ENCODE data around the gene INPP4B. TPM values are rescaled to one million over a fixed set of nuclear protein-coding genes. Genes with fewer than 3 reads are reported as not detected.
"Not testable (repeated sequence)": the region's sequence is repeated elsewhere in the genome, so short reads cannot be mapped to it uniquely, and the experiment has no call there.

The INPP4B gene
- polyA plus RNA-seq, 5 donors: 5.5 to 15.7 (median 11.7) TPM

- DNase-seq: no peak
Observed at GRCh38 chr4:142547974-142548373, 298.1 kb downstream of the INPP4B start.

DNA sequence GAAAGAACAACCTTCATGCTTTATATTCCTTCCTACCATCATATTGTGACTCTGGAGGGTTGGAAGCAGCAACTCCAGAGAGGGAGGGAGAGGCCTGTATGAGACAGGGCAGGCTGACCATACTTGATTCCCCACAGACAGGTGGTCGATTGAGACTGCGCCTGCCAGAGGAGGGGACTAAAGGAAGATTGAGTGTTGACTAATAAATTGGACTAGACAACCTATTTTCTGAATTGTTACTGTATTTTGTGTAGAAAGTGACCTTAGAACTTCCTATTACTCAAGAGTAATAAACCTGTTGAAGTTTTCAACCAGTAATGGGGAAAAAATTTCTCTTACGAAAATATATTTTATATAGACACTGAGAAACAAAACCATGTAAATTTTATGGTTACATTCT lies 301.5 kb downstream of the INPP4B start:
- DNase-seq: no peak

DNA sequence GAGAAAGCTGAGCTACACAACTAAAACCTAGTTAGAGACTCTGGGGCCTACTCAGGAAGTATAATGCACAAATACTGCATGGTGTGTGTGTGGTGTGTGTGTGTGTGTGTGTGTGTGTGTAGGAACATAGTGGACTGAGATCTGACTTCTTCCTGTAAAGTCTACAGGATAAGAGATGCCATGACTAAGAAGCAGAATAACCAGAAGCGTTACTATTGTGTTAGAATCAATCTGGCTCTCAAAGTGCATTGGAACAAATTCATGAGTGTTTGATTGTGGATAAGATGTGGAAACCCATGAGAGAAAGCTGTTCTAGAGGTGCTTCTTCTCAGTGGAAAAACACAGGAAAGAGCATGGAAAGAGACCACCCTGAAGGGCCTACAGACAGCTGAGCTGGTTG lies 302.1 kb downstream of the INPP4B start:
- DNase-seq: no peak

- DNase-seq: no peak
Observed at GRCh38 chr4:142540483-142540804, 305.7 kb downstream of the INPP4B start.

GRCh38 chr4:142539796-142540482 lies 306.2 kb downstream of the INPP4B start:
- no peak for DNase-seq

GRCh38 chr4:142535009-142535408 lies 311.1 kb downstream of the INPP4B start:
- DNase-seq: no peak

GRCh38 chr4:142532054-142532453 lies 314.0 kb downstream of the INPP4B start:
- DNase-seq: no peak

- DNase-seq: no peak
Observed at GRCh38 chr4:142530728-142531127, 315.4 kb downstream of the INPP4B start.

- DNase-seq: no peak
Observed at GRCh38 chr4:142528433-142528832, 317.7 kb downstream of the INPP4B start.

DNA sequence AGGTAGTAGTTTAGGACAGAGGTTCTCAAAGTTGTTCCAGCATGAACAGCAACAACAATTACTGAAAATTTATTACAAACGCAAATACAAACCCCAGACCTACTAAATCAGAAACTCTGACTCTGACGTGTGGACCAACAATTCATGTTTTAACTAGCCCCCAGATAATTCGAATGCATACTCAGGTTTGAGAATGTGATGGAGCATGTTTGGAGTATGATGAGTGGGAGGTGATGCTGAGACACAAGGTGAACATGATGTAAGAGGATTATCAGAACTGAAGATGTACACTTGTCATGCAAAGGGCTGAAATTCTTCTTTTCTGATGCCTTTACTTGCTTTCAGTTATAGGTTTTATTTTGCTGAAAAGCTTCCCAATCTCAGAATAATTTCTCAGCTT lies 323.0 kb downstream of the INPP4B start:
- DNase-seq: no peak

DNA sequence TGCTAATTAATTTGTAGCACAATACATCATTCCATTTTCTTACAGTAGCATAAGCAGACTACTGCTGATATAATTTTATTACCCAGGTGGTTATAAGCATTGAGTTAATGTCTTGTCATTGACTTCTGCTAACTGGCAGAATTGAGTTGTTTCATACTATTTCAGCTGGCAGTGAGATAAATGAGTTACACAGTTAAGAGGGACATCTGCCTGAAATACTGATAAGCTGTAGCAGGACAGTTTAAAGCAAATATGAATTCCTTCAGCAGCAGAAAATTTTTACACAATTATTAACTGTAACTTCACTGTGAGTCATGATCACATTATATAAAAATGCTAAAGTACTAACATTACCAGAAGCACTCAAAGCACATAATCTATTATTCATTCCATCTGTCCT lies 326.8 kb downstream of the INPP4B start:
- DNase-seq: no peak

DNA sequence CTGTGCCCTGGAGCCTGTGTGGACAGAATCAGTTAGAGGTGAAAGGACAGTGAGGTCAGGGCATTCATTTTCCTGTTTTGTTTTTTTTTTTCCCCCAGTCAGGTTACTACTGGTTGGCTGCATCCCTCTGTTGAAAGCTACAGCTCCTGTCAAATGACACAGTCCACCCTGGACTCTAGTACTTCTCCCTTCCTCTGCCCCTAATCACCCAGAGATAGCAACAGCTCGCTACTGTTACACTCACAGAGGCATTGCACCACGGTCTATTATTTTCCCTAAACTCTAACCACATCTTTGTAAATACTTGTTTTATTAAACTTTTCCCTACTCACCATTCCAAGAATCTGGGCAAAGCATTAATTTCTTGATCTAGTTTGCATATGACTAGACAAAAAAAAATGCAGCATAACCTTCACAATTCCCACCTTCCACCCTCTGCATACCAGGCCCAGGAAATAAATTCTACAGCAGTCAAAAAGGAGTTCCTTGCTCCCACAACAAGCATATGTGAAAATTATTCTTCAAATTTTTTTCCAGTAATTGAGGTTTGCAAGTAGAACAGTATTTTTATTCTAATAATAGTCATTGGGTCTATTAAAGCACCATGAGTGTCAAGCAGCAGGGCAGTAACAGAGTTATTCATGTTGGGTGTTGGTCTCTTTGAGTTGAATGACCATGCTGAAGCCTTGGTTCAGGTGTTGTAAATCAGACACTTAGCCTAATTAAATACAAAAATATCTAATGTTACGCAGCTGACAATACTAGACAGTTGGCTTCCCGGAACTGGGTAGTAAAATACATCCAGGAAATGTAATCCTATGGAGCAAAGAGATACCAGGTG lies 329.2 kb downstream of the INPP4B start:
- no peak for DNase-seq

DNA sequence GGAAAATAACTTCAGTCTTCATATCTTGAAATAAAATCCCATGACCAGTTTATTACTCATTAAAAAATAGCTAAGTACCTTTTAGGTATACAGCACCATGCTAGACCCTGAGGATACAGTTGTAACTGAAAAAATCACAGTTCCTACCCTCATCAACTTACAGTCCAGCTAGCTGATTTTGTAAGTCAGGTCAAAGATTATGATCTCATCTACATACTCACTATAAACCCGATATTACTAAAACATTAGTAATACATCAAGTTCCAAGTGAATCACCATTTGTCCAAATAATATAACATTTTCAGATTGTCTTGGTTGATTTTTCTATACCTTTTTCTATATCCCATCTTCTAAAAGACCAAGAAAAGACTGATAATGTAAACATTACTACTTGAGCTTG lies 333.9 kb downstream of the INPP4B start:
- DNase-seq: no peak

DNA sequence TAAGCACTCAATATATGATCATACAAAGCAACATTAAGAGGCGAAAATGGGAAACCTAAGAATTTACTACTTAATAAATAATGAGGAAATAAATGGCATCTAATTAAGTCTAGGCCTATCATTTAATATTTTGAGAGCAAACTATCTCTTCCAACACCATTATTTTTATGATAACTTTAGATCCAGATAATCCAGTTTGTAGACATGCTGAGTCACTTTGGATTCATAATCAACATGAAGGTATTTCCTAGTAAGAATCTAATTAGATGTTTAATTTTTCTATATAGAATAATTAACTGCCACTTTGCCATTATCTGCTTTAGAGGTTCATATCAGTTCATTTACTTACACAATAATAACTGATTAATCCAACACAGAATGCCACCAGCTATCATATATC lies 336.2 kb downstream of the INPP4B start:
- DNase-seq: no peak

- DNase-seq: not testable (repeated sequence)
Observed at GRCh38 chr4:142509381-142509780, 336.7 kb downstream of the INPP4B start.

DNA sequence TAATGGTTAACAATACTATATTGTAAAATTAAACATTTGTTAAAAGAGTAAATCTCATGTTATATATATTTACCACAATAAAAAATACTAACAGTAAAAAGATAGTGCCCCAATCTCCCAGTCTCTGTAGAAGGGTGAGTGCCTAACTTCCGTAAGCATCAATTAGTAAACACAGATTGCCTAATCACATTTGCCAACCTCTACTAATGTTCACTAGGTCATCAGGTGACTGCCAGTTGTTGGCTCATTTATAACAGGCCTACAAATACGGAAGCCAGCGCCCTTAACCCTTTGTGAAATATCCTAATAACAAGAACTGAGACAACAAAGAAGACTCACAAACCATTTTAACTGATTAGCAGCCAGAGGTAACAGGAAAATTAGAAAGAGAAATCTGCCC lies 345.1 kb downstream of the INPP4B start:
- no peak for DNase-seq

GRCh38 chr4:142497606-142498005 lies 348.5 kb downstream of the INPP4B start:
- no peak for DNase-seq

GRCh38 chr4:142493255-142494110 lies 352.6 kb downstream of the INPP4B start:
- DNase-seq: no peak

DNA sequence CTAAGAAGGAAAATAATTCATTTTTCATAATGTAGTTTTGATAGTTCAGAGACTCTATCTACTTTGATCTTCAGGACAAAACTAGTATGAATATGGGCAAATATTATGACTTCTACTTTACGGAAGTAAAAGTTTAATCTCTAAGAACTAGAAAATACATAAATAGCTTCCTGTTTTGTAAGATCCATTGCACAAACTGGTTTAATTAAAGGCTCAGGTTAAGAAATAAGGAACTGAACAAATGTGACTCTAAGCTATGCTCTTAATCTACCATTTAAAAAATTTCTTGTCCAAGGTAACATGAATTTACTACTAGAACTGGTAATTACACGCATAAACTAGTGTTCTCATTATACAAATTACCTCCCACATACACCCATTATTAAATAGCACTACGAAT lies 360.6 kb downstream of the INPP4B start:
- no peak for DNase-seq

- no peak for DNase-seq
Observed at GRCh38 chr4:142480244-142480643, 365.9 kb downstream of the INPP4B start.

- no peak for DNase-seq
Observed at GRCh38 chr4:142475663-142476062, 370.4 kb downstream of the INPP4B start.

DNA sequence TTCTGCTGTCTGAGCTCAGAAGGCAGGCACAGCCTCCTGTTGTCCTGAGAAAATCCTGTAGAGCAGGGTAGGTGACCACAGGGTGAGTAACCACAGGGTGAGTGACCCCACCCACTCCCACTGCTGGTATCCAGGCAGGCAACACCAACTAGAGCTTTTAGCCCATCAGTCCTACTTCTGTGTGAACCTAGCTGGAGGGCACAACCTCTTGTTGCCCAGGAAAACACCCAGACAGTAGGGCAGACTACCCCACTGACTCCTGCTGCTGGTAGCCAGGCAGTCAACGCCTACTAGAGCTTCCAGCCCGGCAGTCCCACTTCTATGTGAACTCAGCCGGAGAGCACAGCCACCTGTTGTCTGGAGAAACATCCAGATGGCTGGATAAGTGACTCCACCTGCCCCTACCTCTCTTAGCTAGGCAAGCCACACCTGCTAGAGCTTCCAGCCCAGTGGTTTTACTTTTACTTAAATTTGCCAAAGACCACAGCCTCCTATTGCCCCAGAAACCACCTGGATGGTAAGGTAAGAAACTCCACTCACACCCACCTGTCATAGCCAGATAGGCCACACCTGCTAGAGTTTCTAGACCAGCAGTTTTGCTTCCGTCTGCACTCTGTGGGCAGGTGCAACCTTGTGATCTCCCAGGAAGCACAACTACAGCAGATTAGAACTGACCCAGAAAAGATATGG lies 371.6 kb downstream of the INPP4B start:
- no peak for DNase-seq

All from right lung (tissue), 5 donors.